SK-MEL-5 (cell line): Measurements from ENCODE around the gene MAN1A1. TPM values are rescaled to one million over a fixed set of nuclear protein-coding genes. Genes with fewer than 3 reads are reported as not detected.

Experiments used
- DNase-seq: peaks from one replicate; pipeline ENCODE4 v3.0.0-alpha.2; 2016; ENCODE audit warnings: low read depth, low spot score
- in situ Hi-C: cut with HindIII; loops from 2 replicates; pipeline ENCODE4 v1.10.0; 2016; ENCODE audit warnings: low sequenced_read_pairs, high pct_unique_total_duplicates, low pct_unique_long_range_greater_than_20kb
- total RNA-seq: library from RNA; depleted of rRNA; stranded (reverse); fragments of >200 nt; shearing (Covaris generic); gene quantifications from 2 replicates; pipeline ENCODE4 v1.2.3, GENCODE V29; 2014

The MAN1A1 gene
- total RNA-seq, 1 experiment from 2014 or later = 1.3 TPM

DNA sequence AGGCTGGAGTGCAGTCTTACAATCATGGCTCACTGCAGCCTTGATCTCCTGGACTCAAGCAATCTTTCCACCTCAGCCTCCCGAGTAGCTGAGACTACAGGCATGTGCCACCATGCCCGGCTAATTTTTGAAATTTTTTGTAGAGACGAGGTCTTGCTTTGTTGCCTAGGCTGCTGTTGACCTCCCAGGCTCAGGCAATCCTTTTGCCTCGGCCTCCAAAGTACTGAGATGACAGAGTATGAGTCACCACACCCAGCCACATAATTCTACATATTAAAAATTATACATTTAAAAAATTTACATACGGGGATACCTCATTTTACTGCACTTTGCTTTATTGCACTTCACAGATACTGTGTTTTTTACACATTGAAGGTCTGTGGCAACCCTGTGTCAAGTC lies 115.1 kb downstream of the MAN1A1 start:
- no peak for DNase-seq
- in situ Hi-C loops = no loop called here

DNA sequence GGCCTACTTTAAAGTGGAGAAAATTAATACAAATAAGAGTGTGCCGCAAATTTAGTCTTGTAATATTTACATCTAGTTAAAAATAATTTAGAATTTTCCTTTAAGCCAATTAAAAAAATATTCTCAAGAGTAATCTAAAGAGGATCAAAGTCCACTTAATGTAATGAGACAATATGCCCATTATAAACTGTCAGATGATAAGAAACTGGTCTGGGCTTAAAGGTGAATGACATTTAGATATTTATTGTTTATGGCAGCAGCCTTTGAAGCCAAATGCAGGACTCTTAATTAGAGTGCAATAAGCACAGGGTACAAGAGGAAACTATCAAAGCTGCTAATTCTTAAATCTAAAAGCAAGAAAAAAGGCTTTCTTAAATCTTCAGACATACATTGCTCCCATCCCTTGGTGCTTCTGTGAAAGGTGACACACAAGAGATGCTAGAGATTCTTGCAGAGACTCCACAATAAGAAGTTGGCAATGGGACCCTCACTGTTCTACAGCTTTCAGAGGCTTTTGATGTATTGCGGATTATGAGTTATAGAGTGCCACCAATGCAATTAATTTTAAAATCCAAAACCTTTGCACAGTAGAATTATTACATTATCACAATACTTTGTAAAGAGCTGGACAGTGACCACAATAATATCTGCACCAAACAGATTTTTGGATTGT lies 116.1 kb downstream of the MAN1A1 start:
- in situ Hi-C loops = no loop called here

DNA sequence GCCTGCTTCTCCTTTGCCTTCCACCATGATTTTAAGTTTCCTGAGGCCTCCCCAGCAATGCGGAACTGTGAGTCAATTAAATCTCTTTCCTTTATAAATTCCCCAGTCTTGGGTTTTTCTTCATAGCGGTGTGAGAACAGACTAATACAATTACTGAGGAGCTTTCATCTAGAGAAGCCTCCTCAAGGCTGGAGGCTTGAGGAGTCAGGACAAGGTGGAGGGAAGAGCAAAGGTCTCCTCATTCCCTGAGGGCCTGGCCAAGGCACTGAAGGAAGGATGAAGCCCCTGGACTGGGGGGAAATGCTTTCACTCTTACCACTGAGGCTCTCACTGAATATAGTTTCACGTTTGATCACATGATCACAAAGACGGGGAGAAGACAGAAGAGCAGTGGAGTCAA lies 118.2 kb downstream of the MAN1A1 start:
- DNase-seq = no peak
- in situ Hi-C loops = no loop called here

More for the DNA sequence above, 116.1 kb downstream of the MAN1A1 start:
- DNase-seq = no peak

DNA sequence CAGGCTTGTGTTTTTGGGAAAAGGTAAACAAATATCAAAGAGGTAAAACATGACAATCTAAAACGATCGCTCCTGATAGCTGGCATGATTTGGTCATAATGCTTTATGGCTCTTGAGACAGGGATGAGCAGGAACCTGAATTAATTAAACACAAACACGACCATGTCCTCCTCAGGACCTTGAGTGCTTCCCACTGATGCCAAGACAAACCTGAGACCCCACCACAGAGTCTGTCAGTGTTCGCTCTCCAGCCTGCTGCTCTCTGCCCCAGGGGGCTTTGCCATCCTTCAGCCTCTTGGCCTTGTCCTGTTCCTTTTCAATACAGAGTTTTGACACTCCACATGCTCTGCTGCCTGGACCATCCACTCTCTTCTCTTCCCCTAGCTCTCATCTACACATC lies 119.4 kb downstream of the MAN1A1 start:
- DNase-seq = no peak
- in situ Hi-C loops = no loop called here

DNA sequence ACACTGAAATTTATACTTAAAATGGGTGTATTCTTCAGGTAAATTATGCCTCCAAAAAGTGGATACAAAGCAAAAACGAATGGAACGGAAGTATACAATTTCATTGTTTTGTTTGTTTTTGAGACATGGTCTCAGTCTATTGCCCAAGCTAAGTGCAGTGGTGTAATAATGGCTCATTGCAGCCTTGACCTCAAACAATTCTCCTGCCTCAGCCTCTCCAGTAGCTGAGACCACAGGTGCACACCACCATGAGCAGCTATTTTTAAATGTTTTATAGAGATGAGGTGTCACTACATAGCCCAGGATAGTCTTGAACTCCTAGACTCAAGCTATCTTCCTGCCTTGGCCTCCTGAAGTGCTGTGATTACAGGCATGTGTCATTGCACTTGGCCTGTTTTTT lies 122.2 kb downstream of the MAN1A1 start:
- in situ Hi-C loops = no loop called here

DNA sequence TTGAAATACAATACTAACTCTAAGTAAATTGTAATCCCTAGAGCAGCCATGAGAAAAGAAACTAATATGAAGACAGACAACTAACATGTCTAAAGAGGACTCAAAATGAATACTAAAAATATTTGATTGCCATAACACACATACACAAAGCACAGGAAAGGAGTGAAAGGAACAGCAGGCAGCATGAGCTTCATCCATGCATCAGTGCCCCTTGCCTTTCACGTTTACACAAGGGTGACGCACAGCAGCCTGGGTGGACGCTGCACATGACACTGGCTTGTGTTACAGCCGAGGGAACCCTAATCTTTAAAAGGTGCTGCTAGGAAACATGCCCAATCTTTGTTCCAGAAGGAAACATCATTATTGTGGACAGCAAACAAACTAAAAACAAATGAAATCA lies 123.5 kb downstream of the MAN1A1 start:
- in situ Hi-C loops = no loop called here
- no peak for DNase-seq

More for the DNA sequence above, 122.2 kb downstream of the MAN1A1 start:
- DNase-seq = no peak

DNA sequence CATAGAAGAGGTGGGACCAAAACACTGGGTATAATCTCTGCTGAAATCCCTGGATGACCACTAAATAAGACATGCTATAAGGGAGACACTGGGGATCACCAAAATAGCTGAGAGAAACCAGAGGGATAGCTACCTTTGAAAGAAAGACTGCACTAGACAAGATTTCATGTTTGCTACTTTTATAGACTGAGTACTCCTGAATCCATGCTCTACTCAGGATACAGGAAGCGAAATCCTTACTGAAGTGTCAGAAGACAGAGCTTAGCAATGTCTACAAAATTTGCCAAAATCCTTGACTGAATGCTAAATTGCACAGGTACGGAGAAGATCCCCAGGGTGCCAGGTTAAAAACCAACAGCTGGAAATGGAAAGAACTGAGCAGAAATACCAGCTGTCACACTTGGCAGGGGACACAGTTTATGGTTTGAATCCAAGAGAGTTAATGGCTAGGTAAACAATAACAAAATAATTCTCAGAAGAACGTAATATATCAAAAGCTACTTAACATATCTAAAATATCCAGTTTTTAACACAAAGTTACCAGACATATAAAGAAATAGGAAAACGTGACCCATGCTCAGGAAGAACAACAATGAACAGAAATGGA lies 125.4 kb downstream of the MAN1A1 start:
- in situ Hi-C loops = no loop called here
- DNase-seq = no peak

DNA sequence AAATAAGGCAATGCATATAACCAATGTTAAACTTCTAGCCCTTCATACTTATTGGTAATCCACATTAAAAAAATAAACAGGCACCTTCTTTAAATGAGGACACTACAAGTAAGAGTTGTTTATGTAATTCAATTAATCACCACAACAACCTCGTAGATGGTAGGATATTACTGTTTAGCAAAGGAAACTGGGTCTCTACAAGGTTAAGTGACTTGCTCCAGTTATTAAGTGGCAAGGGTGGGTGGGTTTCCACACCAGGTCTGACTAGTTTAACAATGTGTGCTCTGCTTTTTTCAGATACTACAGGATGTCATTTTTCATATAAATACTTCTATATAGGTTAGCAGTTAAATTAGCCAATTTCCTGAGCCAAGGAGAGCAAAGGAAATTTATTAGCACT lies 129.1 kb downstream of the MAN1A1 start:
- in situ Hi-C loops = no loop called here
- DNase-seq = no peak

DNA sequence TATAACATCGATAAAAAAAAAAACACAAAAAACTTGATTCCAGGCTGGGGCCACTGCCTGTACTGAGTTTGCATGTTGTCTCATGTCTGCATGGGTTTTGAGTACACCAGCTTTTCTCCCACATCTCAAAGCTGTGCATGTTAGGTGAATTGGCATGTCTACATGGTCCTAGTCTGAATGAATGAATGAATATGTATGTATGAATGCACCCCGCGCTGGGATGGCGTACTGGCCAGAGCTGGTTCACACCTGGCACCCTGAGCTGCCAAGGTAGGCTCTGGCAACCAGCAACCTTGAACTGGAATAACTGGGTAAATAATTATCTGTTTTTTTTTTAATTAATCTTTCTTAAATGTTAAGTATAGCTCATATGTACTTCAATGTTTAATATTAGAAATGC lies 131.0 kb downstream of the MAN1A1 start:
- in situ Hi-C loops = no loop called here
- DNase-seq = no peak

DNA sequence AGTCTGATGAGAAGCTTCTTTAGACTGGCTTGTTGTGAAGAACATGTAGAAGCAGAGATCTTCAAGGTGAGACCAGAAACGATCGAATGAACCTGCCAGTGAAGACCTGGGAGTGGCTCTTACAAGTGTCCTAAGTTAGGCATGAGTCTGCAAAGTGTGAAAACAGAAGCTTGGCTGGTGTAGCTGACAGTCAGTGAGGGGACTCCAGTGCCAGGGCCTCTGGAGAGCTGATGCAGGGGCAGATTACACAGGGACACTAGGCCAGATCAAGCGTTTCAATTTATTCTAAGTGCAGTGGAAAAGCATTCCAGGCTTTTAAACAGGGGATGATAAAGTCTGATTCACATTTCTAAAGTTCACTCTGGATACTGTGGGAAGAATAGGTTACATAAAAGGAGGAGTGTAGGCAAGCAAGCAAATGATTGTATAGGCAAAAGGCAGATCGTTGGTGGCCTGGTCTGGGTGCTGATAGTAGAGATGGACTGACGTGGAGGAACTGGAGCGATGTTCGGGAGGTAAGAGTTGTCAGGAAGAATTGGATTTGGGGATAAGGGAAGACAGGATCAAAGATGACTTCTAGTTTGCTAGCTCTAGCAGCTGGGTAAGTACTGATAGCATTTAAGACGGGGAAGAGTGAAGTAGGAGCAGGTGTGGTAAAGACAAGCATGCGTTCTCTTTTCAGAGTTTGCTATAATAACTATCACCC lies 133.5 kb downstream of the MAN1A1 start:
- in situ Hi-C loops = no loop called here
- DNase-seq = no peak

DNA sequence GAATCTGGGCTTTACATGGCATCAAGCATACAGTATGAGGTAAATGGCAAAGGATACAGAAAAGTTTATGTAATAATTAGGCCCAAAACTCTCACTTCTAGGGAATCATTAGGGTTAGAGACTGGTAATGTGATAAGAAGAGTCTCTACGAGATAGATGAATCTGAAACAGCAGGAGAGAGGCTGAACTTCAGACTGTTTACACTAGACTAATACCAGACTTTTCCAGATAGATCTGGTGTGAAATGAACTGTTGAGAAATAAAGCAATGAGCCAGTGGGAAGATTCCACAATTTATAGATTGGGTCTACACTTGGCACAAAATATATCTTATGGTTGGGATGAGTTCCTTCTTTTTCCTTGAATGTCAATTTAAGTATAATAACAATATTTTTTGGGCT lies 134.3 kb downstream of the MAN1A1 start:
- DNase-seq = no peak
- in situ Hi-C loops = no loop called here

DNA sequence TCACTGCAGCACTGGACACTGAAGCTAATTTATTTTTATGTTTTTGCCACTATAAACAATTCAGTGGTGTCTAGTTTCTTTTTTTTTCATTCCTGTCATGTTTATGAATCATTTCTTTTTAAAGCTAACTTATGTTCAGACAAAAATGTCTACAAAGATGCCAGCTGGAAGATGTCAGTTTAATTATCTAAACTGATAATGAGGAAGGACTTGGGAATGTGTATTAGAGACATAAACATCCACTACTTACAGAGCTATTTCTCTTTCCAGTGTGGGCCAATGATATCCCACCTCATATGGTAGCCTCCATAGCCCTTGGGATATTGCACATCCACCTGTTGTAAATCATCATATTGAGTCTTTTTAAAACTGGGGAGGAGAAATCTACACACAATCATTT lies 139.0 kb downstream of the MAN1A1 start:
- DNase-seq = no peak
- in situ Hi-C loops = no loop called here

DNA sequence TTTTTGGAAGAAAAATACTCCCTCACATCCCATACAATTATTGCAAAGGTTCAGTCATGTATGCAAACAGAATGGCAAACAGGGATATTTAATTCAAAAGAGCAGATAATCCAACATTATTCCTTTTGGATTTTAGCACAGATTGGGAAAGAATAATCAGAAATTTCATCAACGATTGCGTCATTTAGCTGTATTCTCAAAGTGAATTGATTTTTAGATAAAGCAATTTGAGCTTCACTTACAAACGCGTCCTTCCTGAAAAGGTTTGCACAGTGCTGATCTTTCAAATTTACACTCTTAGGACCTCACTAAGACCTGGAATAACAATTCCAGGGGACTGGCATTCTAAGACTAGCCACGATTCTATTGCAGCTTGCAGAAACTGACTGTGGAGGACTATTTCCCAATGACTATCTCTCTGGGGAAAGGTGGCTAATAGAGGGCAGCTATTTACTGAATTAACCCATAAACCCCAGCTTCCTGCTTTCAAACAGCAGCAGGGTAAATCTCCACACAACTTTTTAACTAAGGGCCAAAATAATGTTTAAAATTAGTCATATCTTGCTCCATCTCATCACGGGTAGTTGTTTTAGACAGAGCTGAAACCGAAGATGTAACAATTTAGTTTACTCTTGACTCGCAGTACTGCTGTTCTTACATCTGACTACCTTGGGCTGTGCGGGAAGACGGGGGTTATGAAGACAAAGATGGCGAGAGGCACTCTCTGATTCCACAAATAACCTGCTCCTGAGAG lies 139.9 kb downstream of the MAN1A1 start:
- in situ Hi-C loops = no loop called here
- peak; percentile 2 for DNase-seq

DNA sequence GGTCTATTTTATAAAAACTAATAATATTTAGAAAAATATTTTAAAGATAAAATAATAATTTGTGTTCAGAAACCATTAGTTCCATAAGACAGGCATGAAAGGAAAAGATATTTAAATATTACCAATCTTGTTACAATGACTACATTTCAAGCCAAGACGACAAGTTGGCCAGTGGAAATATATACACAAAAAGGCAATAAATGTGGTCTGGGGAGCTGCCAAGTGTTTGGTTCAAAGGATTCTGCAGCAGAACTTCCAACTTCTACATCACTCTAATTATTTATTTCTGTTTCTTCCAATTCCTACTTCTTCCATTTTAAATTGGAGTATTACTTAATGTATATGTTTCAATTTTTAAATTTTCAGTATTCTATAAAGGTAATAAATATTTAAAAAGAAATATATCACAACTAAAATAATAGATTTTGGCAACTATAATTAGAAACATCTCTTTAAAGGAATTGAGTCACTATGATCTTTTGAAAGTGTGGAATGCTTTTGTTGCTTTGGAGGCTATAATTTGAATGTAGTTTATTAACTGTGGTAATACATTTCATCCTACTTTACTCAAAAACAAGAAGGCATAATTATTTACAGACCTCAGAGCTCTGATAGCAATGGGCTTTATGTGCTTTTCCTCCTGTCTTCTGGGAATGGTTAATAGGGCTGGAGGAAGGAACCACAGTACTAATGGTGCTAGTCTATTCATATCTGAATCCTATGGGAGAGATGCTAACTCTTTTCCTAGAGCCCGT lies 141.4 kb downstream of the MAN1A1 start:
- DNase-seq = no peak
- in situ Hi-C loops = no loop called here

DNA sequence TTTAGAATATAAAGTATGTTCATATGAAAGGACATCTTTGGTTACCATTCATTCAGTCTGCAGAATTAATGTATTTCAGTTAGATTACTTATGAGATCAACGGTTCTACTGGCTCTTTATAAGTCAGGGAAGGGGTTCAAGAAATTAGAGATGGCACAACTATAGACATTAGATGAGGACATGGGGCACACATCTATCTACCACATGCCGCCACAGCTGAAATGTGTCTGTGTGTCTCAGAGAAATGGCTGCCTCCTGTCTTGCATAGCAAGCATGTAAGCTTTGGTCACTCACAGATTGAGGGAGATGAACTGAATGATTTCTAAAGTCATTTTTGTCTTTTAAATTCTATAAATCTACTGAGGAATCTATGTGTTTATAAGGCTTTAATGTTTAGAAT lies 142.2 kb downstream of the MAN1A1 start:
- no peak for DNase-seq
- in situ Hi-C loops = no loop called here

DNA sequence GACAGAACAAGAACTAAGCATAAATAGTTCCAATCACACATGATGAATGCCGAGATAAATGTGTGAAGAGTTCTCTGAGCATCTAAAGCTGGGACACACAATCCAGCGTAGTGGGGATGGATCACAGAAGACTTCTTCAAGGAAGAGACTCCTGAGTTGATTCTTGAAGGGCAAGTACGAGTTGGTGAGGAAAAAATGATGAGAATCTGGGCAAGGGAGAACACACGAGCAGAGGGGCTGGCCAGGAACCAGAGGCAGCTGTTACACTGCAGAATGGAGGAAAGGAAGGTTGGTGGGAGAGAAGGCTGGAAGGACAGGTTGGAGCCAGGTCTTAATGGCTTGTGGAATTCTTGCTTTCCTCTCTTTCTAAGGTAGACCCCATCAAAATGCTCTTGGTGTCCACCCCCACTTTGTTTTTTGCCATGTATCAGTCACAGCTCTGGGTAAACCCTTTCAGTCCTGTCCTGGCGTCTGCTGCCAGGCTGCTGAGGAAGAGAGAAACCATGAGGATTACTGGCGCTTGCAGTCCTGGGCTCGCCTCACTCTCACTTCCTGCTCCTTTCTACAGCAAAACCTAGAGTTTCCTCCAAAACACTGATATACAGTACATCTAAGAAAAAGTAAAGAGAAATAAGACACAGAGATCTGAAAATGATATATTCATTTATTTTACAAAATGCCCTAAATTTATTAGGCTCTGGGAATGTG lies 143.5 kb downstream of the MAN1A1 start:
- no peak for DNase-seq

DNA sequence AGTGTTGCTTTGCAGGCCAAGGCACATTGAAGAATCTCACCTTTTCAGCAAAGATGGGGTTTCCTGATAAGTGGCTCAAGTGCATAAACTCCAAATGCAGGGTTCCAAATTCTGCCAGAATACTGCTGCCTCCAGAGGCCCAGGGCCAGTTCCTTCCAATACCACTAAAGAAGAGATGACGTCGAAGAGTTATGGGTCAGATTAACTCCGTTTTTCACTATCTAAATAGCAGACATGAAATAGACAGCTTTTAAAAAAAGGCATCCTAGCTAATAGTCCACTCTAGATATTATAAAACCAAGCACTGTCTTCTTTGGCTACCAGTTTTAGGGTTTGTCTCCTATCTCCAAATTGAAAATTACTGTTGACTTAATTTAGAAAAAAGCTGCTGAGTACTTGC lies 144.8 kb downstream of the MAN1A1 start:
- DNase-seq = no peak
- in situ Hi-C loops = no loop called here

More for the DNA sequence above, 143.5 kb downstream of the MAN1A1 start:
- in situ Hi-C loops = no loop called here
